CD4-positive, alpha-beta T cell treated with Interleukin-6 at 100 ng/mL for 8 hours (primary cell): ENCODE data around the gene E4F1.

Source experiments
- DNase-seq: peaks from one replicate; pipeline ENCODE4 v3.0.0-alpha.2; 2020; ENCODE audit warnings: mixed read lengths, low spot score

The E4F1 gene

GRCh38 chr16:2206780-2207433 is 16.5 kb upstream of the E4F1 start:
- no peak for DNase-seq

GRCh38 chr16:2207872-2208271 is 15.5 kb upstream of the E4F1 start:
- DNase-seq, result no peak

GRCh38 chr16:2208308-2208707 is 15.1 kb upstream of the E4F1 start:
- DNase-seq, result no peak

GRCh38 chr16:2208772-2209171 is 14.6 kb upstream of the E4F1 start:
- DNase-seq, result no peak

GRCh38 chr16:2209258-2210008 is 14.0 kb upstream of the E4F1 start:
- no peak for DNase-seq

- no peak for DNase-seq
These were observed 13.4 kb upstream of the E4F1 start for GRCh38 chr16:2210009-2210332.

GRCh38 chr16:2210386-2211365 is 12.7 kb upstream of the E4F1 start, which contains the start of gene BRICD5:
TSS of gene BRICD5 (minus strand) at chr16:2210863. CDS start at chr16:2210833, 30 bp downstream.
- no peak for DNase-seq

- DNase-seq, result no peak
These were observed 11.5 kb upstream of the E4F1 start for GRCh38 chr16:2211923-2212347.

GRCh38 chr16:2212362-2213324 is 10.7 kb upstream of the E4F1 start:
- no peak for DNase-seq

- no peak for DNase-seq
These were observed 9.3 kb upstream of the E4F1 start for GRCh38 chr16:2213817-2214718.

- no peak for DNase-seq
These were observed 8.7 kb upstream of the E4F1 start, which contains the start of gene PGP for GRCh38 chr16:2214719-2214968. TSS of gene PGP (minus strand) at chr16:2214840. CDS start at chr16:2214777, 63 bp downstream.

GRCh38 chr16:2216330-2216729 is 7.1 kb upstream of the E4F1 start:
- DNase-seq, result no peak

GRCh38 chr16:2223942-2224486 is 623 bp downstream of the E4F1 start:
- DNase-seq, result no peak

GRCh38 chr16:2226245-2226793 is 2.9 kb downstream of the E4F1 start:
- DNase-seq, result no peak

GRCh38 chr16:2226918-2227317 is 3.5 kb downstream of the E4F1 start:
- no peak for DNase-seq

GRCh38 chr16:2228161-2228824 is 4.9 kb downstream of the E4F1 start:
- DNase-seq, result no peak

- DNase-seq, result no peak
These were observed 5.7 kb downstream of the E4F1 start for GRCh38 chr16:2229091-2229490.

GRCh38 chr16:2229632-2230250 is 6.3 kb downstream of the E4F1 start:
- no peak for DNase-seq

- no peak for DNase-seq
These were observed 7.0 kb downstream of the E4F1 start for GRCh38 chr16:2230376-2230775.
